HG03064 (cell line): ENCODE data around the gene SH2D4B.

Experiments used
- ATAC-seq: cut with Tn5 transposase; IDR thresholded peaks from one replicate; pipeline ENCODE4 v1.9.1; 2021; ENCODE audit warnings: low read depth; ENCODE audit not compliant: unreplicated experiment

The SH2D4B gene

DNA sequence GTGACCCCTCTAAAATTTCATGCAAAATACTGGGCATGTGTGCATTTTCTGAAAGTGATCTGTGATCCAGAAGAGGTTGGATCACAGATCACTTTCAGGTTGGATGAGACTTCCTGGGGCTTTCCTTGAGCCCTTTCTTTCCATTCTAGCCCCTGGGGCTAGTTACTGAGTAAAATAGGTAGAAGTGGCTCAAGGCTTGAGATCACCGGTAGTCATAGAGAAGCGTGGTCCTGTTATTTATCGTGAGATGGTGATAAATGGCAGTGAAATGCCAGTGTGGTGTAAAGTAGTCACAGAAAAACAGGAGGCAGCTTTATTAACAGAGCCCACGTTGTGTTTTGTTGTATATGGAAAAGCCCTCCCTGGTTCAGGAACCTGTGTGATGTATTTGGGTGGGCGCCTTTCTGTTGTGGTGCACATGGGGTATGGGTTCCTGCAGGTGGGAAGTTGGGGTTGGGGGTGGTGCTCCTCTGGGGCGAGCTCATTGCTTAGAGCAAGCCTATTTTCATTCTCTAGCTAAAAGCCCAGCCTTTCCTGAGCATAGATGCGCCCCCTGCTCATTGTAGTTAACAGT is 34.0 kb upstream of the SH2D4B start:
- no peak for ATAC-seq

DNA sequence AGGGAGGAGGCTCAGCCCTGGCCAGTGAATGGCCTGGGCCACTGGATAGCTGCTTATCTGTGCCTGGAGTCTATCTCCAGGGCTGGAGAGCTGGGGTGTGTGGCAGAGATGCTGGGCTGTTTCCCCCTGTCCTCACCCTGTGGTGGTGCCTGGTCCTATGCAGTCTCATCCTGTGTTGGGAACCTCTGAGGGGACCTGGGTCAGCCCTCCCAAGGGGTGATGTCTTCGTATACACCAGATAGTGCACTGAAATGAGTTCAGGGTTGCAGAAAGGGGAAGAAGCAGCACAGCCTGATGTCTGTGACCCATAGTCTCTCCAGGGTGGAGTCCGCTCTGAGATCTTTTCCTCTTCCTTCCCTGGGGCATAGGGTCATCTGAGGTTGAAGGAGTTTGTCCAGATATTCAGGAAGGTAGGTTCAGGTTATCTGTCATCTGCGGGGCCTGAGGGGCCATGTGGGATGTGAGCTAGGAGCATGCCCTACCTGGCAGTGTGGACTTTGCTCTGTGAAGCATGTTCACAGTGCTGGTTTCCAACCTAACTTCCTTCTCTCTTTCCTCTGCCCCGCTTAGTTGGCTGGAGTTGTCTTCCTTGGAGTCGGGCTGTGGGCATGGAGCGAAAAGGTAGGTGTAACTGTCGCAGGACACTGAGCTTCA is 33.4 kb upstream of the SH2D4B start:
- ATAC-seq: no peak

DNA sequence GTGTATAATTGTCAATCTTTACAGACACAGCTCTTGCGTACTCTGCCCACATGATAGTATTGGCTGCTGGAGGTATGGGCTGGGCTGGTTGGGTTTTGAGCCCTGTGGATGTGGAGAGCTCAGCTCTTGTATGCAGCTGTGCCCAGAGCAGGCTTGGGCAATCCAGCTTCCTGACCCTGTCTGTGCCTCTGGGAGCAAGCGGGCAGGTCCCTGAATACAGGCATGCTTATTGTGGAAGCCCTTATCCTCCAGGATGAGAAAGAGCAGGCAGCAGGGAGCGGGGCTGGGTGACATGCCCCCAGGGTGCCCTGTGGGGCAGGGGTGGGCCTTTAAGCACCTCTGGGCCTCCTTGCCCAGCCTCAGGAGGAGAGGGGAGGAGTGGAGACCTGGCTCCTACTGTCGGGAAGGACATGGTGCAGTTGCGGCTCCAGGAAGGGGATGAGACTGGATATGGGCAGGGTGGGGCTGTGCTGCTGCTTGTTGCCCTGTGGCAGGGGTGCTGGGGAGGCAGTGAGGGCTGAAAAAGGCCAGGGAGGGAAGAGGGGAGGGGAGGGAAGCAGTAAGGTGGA is 32.7 kb upstream of the SH2D4B start:
- no peak for ATAC-seq

DNA sequence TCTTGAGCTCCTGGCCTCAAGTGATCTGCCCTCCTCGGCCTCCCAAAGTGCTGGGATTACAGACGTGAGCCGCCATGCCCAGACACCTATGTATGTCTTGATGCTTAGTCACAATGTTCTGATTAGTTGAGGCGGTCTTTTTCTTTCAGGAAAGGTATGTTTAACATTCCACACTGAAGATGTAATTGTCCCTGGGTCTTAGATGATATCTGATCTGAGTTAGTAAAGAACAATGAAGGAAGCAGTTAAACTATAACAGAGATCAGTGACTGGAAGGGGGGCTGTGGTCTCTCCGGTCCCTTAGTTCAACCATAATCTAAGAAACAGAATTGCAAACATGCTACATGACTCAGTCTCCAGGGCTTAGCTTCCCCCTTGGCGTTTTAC is 31.5 kb upstream of the SH2D4B start:
- no peak for ATAC-seq

DNA sequence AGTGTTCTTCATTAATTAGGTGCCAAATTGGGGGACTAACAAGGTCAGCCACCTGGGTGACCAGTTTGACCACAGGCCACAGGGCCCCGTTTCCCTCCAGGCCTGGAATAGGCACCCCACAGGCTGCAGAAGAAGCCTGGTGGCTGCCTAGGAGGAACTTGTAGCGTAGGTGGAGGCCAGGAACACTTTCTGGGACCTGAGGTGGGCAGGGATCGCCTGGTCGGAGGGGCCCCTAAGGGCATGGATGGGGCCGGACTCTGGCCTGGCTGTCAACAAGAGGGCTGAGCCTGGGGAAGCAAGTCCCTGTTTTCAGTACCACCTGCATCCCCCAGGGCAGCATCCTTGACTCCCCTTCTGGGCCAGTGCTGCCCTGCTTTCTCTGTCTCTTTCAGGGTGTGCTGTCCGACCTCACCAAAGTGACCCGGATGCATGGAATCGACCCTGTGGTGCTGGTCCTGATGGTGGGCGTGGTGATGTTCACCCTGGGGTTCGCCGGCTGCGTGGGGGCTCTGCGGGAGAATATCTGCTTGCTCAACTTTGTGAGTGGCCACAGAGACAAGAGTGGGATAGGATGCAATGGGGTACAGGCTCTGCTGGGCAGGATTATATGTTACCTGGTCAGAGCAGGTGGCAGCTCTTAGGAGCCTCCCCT is 30.7 kb upstream of the SH2D4B start:
- ATAC-seq: no peak

DNA sequence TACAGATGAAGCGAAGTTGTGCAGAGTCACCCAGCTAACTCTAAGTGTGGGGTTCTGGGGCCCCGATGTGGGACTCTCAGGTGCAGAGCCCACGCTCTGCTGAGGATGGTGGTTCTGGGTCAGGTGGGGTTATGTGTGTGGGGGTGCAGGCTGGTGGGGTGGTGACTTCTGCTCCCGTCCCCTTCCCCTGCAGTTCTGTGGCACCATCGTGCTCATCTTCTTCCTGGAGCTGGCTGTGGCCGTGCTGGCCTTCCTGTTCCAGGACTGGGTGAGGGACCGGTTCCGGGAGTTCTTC is 28.6 kb upstream of the SH2D4B start:
- ATAC-seq: no peak

DNA sequence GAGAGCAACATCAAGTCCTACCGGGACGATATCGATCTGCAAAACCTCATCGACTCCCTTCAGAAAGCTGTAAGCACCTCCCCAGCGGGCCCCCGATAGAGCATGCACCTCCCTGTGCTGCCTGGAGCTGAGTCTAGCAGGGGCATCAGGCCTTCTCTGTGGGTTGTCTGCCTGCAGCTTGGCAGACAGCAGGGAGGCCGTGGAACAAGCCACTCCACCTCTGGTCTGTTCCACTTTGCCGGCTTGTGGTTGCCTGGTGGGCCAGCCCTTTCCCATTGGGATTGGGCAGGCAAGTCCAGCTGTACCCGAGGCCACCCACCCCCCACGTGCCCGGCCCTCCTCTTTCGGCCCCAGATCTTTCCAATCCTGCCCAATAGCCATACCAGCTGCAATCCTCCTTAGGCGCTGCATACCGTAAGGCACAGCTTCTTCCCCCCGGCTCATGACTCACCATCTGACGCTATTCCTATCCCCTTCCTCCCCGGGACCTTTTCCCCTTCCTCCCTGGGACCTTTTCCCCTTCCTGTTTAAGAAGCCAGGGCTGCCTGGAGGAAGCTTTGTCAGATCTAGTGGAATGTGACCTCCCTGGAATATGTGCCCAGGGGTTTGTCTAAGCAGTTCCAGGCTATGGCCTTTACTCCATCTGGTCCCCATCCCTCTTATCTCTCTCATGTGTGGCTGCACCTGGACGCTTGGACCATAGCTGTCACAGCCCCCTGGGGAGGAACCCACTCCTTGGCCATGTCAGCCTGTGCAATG is 28.1 kb upstream of the SH2D4B start:
- ATAC-seq: no peak

DNA sequence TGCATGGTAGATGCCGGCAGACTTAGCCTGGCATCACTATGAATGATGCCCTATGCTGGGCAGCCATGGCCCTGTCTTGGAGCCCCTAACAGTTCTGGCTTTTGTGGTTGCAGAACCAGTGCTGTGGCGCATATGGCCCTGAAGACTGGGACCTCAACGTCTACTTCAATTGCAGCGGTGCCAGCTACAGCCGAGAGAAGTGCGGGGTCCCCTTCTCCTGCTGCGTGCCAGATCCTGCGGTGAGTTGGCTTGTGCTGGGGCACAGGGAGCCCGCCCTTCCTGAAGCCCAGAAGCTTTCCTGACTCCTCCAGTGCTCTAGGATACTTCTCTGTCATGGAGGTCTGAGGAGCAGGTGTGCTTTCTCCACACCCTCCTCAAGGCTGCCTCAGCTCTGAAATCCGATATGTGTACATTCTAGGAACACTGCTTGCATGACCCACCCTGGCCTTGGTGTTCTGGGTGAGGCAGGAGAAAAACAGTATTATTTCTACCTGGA is 25.6 kb upstream of the SH2D4B start:
- no peak for ATAC-seq

DNA sequence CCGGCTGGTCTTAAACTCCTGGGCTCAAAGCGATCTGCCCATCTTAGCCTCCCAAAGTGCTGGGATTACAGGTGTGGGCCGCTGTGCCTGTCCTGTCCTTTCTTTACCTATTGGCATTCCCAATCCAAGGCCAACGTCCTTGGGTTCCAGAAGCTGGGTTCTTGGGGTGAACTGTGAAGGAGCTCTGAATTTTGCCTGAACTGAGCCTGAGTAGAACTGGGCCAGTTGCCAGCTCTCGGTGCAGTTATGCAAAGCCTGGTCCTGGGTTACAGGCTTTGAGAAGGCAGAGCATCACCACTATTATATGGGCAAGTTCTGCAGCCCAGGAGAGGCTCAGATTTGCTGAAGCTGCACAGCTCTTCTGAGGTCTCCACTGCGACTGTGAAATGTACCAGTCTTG is 24.6 kb upstream of the SH2D4B start:
- ATAC-seq: no peak

DNA sequence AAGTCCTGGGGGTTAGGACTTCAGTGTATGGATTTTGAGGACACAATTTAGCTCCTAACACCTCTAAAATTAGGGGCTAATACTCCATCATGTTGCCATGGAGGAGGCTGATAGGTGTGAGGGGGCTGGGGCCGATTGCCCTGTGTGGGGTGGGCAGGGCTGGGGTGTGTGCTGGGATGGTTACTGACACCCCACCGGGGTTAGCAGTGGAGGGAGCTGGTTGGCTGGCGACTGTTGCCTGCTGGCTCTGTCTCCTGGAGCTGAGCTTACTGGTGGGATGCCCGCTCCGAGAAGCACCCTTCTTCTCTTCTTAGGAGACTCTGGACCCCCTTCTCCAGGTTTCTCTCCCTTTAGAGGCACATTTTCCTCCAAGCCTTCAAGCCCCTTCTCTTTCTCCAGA is 22.2 kb upstream of the SH2D4B start:
- no peak for ATAC-seq

DNA sequence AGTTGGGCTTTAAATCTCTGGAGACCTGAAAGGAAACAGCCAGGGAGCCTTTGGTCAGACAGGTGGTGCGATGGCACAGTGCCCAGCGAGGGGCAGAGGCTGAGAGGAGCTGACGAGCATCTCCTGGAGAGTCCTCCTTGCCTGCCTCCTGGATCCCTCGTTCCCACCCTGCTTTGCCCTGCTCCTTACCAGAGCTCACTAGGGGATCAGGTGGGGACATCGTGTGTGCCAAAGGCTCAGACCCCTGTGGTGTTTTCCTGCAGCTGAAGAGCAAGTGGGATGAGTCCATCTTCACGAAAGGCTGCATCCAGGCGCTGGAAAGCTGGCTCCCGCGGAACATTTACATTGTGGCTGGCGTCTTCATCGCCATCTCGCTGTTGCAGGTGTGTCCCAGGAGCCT is 21.8 kb upstream of the SH2D4B start:
- ATAC-seq: no peak

DNA sequence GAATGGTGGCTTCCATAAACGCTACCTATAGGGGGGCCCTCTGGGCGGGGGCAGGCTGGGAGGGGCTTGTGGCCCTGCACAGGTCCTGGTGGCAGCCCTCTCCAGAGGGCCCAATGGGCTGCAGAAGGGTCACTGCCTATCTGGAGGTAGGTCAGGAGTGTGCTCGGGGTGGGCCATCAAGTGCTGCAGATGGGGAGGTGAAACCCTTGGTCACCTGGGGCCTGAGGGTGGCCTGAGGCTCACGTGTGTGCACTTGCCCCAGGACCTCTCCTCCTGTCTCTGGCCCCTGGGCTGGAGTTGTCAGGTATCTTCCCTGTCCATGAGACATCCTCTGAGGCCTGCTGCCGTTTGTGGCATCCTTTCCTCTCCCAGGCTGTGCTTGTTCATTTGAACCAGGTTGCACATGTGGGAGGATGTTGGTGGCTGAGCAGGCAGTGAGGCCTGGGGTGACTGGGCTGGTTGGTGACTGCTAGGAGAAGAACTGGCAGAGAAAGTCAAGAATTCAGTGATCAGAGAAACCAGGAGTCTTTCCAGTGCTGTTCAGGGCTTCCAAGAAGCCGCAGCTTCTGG is 21.1 kb upstream of the SH2D4B start:
- ATAC-seq: no peak

DNA sequence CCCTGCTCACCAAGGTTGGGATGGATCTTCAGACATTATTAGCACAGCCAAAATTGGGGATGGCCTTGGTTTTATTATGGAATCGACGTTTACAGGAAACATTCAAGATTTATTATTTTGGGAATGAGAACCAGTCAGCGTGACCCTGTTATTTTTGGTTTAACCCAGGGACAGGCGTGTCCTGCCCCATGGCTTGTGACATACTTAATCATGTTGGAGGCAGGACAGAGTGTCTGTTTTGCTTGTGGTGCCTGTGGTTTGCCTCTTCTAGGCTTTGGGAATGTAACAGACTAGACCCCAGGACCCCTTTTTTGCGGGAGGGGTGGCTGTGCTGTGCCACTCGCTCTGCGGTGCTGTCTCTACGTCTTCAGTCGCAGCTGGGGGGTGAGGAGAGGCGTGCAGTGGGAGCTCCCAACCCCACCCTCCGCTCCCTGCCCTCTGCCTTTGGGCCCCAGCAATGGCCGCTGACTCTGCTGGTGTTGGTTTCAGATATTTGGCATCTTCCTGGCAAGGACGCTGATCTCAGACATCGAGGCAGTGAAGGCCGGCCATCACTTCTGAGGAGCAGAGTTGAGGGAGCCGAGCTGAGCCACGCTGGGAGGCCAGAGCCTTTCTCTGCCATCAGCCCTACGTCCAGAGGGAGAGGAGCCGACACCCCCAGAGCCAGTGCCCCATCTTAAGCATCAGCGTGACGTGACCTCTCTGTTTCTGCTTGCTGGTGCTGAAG is 20.1 kb upstream of the SH2D4B start:
- ATAC-seq: no peak

DNA sequence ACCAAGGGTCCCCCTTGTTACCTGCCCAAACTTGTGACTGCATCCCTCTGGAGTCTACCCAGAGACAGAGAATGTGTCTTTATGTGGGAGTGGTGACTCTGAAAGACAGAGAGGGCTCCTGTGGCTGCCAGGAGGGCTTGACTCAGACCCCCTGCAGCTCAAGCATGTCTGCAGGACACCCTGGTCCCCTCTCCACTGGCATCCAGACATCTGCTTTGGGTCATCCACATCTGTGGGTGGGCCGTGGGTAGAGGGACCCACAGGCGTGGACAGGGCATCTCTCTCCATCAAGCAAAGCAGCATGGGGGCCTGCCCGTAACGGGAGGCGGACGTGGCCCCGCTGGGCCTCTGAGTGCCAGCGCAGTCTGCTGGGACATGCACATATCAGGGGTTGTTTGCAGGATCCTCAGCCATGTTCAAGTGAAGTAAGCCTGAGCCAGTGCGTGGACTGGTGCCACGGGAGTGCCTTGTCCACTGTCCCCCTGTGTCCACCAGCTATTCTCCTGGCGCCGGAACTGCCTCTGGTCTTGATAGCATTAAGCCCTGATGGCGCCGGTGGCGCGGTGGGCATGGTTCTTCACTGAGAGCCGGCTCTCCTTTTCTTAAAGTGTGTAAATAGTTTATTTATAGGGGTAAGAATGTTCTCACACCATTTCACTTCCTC is 19.4 kb upstream of the SH2D4B start:
- ATAC-seq: no peak

DNA sequence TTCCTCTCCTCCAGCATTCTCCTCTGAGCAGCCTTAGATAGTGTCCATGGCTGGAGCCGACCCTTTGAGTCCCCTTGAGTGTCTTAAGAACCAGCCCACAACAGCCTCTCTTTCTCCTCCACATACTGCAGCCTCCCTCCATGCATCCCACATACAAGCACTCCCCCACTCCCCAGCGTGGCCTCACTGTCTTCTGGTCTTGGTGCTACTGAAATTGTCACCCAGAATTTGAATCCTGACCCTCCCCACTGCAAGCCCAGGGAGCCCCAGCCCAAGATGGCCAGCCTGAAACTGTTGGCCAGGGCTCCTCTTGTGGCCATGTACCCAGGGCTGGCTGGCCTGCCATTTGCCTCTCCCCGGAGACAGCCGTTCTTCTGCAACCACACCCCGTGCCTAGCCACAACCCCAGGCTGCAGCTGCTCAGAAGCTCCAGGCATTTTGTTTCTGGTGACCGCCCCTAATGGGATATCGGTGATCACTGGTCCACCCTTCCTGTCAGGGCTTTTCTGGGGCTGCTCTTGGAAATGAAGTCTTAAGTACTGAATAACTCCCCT is 18.8 kb upstream of the SH2D4B start:
- ATAC-seq: no peak

DNA sequence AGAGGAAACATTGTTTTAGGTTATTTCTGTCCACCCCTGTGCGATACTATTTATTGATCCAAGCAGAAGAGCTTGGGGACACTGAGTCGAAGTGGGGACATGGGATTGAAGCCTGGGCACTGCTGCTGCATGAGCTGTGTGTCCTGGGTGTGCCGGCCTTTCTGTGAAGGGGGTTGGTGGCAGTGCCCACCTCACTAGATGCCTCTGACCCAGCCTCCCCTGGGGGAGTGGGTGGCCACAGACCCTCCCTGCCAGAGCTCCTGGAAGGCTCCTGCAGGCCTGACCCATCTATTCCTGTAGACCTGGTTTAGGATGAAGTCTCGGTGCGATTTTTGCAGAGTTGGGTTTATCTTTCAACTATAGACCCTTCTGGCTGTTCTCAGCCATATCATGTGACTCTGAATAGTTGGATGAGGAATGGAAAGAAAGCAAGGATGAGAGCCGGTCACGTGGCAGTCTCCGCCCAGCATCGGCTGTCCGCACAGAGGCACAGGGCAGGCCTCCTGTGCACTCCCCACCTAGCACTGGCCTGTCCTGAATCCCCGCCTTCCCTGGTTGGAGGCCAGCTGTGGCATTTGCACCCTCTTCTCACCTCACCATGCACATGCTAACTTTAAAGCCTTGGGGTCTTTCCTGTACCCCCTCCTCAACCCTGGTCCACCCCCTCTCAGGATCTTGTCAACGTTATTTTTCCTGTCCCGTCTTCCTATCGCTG is 17.6 kb upstream of the SH2D4B start:
- no peak for ATAC-seq

DNA sequence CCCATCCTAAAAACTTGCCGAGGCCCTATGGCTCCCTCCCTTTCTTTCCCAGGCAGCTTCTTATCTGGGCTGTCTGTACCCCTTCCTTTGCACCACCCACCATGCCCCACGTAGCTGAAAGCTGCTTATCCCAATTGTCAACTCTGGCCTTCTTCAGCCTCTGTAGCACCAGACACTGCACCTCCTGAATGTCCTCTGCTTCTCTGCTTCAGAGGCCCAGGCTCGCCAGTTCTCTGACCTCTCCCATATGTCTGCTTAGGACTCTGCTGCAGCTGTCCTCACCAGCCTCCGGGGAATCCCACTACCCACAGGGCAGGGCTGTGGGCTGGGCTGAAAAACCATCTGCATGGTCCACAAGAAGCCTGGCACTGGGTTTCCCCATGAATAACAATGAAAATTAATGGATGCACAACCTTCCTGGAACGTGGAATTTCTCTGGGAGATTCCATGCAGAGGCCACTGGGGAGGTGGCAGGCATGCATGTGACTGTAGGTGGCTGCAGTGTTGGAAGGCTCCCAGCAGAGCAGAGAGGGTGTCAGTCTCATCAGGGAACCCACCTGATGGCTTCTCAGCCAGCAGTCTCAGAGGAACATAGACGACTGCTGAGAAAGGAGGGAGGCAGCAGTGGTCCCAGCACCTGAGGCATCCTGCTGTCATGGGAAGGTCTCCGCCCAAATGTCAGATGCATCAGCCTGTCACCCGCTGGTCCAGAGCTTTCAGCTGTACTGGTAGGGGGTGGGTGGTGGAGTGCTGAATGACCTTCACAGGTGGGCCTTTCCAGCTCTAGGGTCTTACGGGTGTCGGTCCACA is 16.8 kb upstream of the SH2D4B start:
- no peak for ATAC-seq

DNA sequence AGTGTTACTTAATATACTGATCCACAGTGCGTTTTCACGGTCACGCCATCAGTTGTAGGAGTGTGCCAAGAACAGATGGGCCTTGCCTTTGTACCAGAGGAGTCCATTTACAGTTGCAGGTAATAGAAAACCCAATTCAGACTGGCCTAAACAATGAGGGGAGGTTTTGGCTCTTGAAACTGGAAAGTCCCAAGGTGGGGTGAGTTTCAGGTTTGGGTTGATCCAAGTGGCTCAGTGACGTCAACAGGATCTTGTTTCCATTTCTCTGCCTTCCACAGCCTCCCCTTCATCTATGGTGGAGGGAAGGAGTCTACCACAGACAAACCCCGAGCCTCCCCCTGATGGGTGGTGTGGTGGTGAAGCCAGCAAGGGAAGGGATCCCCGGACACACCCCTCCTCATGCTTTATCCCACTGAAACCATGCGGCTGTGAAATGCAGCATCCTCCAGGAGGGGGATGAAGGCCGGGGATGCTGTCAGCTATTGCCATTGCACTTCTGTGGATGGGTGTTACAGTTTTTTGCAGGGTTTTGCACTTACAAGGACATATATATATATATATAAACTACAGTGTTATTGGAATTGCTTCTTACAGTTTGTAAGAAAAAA is 14.8 kb upstream of the SH2D4B start:
- no peak for ATAC-seq
